ENCODE results near the gene C1QL1.
"Not testable (repeated sequence)": the region's sequence is repeated elsewhere in the genome, so short reads cannot be mapped to it uniquely, and the experiment has no call there.

C1QL1 gene

DNA sequence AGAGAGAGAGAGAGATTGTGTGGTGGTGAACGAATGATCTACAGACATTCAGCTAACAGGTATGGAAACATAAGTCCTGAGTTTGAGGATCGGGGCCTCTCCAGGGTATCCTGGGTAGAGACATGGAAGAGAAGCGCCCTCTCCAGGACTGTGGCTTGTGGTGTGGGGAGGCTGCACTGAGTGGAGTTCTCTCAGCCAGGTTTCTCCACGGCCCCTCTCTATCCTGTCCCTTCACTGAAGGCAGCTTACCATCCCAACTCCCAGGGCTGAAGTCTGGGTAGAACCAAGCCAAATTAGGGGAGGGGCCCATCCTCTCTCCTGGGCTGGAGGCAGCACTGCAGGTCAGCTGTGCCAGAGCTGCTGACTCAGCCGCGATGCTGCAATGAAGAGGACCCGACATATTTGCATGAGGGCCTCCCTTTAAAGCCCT lies 6.2 kb downstream of the C1QL1 start:
- no peak for DNase-seq (ENCODE audit: low spot score)

DNA sequence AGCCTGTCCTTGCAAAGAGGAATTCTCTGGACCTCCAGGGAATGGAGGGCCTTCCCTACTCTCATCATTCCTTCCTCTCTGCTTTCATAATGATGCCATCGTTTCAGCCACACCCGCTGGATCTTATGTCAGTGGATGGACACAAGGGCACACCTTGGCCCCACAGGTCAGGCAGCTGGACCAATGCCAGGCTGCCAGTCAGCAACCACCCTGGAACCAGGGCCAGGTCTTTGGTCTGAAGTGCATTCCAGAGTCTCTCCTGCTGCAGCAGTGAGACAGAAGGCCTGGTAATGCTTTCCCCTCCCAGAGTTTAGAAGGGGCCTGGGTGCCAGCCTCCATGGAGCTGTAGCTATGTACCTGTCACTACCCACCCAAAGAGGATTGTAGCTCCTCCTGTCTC lies 7.4 kb downstream of the C1QL1 start:
- DNase-seq (ENCODE audit: low spot score), result no peak

DNA sequence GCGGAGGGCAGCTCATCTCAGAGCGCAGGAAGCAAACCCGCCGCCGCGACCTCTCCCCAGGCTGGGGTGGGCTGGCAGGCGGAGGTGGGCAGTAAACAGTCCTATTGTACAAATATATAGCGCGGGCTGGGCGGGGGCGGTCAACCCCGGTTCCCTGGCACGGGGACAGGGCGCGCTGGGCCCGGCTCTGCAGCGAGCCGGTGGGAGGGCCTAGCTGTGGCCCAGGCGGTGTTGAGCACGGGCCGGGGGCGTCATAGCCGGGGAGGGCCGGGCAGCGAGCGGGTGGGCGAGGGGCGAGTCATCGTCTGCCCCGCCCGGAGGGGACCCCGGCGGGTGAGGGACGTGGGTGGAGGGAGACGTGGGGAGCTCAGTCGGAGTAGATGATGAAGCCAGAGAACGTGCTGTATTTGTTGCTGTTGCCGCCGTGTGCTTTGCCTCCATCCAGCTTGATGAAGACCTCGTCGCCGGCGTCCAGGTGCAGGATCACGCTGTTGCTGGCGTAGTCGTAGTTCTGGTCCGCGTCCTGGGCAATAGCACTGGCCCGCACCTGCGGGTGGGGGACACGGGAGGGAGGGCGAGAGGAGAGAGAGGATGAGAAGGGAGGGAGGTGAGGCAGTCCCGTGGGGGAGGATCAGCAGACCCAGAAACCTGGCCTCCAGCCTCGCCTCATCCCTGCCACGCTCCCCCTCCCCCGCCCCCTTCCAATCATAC lies 8.1 kb downstream of the C1QL1 start:
- DNase-seq (ENCODE audit: low spot score), result no peak

DNA sequence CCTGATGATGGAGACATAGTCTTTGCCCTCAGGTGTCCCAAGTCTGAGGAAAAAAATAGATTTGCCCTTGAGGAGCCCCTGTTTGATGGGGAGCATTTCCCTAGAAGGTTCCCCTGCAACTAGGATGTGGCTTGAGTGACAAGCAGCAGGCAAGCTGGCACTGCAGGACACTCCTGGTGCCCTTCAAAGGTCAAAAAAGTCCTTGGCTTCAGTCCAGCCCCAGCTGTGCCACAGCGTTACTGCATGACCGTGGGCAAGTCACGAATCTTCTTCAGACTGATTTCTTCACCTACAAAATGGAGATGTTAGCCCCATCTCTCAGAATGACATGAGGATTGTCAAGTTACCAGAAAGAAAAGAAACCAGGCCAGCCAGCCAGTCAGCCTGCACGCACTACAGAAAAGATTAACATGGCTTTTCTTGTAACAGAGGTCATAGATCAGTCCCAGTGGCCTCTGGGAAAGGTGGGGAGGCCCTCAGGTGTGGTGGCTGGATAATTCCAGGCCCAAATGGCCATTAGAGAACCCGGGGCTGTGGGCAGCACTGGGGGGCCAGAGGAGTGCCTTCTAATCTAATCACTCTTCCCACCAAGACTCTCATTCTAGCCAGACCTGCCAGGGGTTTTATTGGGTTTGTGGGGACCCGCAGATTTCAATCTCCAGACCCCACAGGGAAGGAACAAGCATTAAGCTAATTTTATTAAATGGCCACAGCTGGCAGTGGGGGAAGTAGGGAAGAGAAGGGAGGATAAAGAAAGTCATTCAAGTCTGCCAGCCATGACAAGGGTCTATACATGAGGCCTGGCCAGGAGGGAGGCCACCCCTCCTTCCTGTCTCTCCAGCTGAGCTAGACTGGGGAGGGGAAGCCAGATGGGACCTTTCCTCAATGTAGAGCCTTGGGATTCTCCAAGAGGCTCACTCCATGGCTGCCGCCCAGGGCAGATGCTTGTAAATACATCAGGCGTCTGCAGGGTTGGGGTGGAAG lies 10.8 kb downstream of the C1QL1 start:
- no peak for DNase-seq (ENCODE audit: low spot score)

DNA sequence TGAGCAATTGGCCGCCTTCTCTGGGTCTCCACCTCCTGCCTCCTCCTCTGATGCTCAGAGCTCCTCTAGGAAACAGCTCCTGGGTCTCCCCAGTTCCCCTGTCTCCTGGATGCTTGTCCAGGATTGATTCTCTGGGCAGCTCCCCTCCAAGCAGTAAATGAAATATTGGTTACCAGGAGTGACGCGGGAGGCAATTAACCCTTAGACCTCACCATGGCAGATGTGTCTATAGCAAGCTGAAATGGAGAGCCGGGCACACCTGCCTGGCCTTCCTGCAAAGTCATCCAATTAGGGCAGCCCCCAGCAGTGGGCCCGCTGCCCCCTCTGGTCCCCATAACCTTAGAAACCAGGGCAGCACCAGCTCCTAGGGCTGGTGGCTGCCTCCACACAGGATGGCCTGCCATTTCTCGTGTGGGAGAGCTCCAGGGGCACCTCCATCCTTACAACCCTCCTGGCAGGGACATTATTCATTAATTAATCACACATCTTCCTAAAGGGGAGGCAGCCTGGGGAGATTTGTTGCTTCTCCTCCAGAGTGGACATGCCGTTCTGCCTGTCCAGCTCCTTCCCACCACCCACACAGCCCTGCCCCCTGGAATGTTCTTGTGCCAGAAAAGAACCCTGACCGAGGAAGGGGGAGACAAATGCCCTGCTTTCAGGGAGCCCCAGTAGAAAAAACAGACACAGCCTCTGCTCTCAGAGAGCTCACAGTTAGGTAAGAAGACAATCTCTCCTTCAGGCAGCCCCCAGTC lies 12.3 kb downstream of the C1QL1 start:
- no peak for DNase-seq (ENCODE audit: low spot score)

DNA sequence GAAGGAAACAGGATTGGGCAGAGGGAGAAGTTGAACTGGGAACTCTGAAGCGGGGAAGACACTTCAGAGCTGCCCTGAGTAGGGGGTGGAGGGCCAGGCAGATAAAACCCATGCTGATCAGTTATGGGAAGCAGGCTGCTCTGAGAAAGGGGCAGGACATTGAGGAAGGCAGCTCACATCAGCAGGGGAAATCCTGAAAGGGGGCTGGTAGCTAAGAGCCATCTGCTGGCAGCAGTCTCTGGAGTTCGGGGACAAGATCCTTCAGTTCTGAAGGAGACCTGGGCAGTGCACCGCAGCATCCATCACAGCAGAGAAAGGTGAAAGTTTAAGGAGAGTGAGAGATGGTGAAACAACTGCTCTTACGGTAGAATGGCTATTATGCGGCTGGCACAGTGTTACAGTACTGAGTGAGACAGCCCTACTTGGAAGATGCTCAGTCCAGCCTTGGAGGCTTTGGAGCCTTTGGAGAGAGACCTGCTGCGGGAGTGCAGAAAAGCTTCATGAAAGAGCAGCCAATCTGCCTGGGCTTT lies 15.1 kb downstream of the C1QL1 start:
- DNase-seq (ENCODE audit: low spot score), result no peak

DNA sequence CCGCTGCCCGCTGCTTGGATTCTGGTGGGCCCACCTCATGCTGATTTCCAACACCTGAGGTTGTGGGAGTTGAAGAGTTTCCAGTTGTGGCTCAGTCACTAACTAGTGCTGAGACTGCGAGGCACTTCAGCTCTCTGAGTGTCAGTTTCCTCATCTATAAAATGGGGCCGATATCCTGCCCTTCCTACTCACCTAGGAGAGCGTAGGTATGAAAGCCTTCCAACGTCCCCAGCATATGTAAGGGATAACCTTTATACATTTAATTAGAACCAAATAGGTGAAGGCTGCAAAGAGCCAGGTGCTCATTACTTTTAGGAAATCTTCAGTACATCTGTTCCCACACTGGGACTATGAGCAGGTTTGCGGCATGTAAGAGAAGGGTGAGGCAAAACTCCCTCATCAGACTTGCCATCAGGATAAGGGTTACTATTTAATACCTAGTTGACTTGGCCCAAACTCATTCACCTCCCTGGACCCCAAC lies 19.7 kb downstream of the C1QL1 start:
- no peak for DNase-seq (ENCODE audit: low spot score)

DNA sequence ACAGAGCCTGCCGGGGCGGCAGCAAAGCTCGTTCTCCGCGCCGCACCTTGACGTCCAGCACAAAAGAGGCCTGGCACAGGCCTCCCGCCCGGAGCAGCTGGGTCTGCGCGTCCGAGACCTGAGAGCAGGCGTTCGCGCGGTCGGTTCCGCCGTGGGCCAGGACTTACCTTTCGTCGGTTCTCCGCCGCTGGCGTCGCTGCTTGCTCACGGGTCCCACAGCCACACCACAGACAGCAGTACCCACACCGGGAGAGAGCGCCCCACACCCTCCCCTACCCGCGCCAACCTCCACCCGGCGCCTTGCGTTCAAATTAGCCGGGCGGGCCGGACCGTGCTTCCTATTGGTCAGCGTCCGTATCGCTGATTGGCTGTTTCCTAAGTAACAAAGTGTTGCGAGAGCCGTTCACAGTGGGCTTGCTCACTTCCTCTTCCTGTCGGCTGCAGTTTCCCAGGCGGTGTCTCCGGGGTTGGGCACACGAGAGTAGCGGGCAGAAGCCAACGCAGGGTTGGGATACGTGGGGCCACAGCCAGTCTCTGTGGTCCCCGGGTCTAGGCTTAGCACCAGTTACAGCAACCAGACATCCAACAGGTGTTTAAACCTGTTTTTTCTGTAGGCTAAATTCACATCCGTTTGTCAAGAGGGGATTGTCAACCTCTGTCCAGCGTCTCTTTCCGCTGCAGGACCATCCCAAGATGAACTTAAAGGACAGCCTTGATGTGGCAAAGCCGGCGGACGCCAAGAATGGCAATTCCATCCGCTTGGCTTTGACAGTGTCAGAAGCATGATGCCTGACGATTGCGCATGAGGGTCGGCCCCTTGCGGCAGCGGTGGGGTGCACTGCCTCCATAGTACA lies 20.4 kb downstream of the C1QL1 start, which contains the start of gene KIF18B:
KIF18B (minus strand) TSS at position 313 of the 854 bp plus-strand sequence. CDS start 11,429 bp downstream, outside the sequence.
- DNase-seq (ENCODE audit: low spot score), result peak; percentile 99

DNA sequence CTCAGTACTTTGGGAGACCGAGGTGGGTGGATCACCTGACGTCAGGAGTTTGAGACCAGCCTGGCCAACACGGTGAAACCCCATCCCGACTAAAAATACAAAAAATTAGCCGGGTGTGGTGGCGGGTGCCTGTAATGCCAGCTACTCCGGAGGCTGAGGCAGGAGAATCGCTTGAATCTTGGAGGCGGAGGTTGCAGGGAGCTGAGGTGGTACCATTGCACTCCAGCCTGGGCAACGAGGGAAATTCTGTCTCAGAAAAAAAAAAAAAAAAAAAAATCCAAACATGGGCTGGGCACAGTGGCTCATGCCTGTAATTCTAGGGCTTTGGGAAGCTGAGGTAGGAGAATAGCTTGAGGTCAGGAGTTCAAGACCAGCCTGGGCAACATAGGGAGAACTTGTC lies 22.5 kb downstream of the C1QL1 start:
- not testable (repeated sequence) for DNase-seq (ENCODE audit: low spot score)

DNA sequence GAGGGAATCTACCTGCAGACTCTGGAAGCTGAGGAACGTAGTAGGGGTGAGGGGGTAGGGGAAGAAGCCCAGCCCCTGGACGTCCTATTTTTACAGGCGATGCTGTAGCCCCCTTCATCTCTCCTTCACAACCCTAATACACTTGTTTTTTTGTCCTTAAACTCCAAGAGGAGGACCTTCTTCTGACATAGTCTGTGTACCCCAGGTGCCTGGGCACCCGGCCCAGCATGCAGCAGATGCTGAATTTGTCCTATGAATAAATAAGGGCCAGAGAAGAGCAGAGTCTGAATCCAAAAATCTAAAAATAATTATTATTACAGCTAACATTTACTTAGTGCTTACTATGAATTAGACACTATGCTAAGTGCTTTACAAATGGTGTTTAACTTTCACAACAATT lies 25.6 kb downstream of the C1QL1 start:
- no peak for DNase-seq (ENCODE audit: low spot score)

DNA sequence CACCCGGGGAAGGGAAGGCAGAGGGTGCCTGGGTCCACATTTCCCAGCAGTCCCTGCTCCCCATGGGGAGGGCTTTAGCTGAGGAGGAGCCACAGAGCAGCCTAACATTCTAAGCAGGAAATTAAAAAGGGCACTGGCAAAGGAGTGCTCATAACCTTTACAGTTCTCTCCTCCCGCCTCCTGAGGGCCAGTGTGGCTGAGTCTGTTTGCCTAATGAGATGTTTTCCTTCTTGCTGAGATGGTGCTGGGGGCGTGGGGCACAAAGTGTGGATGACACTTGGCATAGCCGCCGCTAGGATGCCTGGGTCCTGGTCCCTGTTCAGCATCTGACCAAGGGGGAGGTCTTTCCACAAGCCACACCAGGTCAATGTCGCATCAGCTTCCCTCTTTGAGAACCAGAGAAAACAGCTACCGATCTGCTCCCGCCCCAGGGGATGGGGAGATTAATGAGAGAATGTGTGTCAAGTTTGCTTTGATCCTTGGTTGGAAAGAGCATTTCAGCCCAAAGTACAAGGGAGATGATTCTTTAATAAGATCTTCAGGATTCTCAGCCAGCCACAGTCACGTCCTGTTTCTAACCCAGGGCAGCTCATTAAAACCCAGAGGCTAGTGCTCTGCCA lies 26.3 kb downstream of the C1QL1 start:
- DNase-seq (ENCODE audit: low spot score), result no peak

DNA sequence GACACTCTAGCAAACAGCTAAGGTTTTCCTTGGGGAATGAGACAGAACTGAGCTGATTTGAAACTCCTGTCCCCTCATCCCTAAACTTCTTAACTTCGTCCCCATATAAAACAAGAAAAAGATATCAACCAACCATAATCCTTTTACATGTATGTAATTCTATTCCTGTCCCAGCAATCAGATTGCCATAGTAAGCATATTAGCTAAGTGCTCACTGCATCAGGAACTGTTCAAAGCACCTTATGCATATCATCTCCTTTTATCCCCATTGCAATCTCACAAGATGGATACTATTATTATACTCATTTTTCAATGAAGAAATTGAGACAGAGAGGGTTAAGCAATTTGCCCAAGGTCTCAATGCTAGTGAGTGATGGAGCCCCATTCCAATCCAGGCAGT lies 27.3 kb downstream of the C1QL1 start:
- DNase-seq (ENCODE audit: low spot score), result no peak

DNA sequence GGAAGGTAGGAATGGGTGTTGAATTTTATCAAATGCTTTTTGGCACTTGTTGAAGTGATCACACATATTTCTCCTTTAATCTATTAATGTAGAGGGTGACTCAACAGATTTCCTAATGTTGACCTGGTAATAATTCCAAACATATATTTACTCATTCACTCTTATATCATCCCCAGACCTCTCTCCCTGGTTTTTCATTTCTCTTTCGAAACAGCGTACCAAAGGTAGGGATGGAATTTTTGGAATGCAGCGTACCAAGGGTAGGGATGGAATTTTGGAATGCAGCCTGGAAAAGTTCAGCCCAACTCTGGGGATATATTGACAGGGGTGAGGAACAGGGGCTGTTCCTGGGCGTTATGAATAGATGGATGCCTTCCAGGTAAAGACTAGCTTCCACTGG lies 27.8 kb downstream of the C1QL1 start:
- DNase-seq (ENCODE audit: low spot score), result no peak

DNA sequence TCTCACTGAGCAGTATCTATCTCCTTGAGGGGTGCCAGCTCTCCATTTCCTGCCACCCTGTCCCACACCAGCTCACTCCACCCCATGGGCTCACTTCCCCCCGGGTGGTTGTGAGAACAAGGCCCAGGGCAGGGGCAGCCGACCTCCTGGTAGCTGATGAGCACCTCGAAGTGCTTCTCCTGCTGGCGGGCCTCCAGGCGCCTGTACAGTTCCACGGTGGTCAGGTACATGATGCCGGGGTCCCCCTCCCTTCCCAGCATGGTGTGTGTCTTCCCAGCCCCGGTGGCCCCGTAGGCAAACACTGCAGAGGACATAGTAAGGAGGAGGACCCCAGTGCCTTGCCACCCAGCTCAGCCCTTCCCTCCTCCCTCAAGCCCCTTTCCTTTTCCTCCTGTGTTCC lies 33.0 kb downstream of the C1QL1 start:
- no peak for DNase-seq (ENCODE audit: low spot score)

DNA sequence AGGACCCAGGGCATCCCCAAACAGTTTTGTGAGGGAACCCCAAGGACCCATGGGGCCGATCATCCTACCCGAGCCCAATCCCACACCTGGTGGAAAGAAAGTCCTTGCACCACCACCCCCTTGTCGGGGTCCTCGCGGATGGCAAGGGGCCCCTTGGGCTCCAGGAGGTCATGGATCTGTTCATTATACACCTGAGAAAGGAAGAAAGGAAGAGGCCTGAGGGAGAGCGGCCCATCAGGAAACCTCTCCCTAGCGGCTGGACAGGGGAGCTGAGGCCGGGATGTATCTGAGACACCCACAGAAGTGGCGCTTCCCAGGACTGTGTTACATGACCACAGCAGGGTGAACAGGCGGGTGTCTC lies 33.4 kb downstream of the C1QL1 start:
- no peak for DNase-seq (ENCODE audit: low spot score)

DNA sequence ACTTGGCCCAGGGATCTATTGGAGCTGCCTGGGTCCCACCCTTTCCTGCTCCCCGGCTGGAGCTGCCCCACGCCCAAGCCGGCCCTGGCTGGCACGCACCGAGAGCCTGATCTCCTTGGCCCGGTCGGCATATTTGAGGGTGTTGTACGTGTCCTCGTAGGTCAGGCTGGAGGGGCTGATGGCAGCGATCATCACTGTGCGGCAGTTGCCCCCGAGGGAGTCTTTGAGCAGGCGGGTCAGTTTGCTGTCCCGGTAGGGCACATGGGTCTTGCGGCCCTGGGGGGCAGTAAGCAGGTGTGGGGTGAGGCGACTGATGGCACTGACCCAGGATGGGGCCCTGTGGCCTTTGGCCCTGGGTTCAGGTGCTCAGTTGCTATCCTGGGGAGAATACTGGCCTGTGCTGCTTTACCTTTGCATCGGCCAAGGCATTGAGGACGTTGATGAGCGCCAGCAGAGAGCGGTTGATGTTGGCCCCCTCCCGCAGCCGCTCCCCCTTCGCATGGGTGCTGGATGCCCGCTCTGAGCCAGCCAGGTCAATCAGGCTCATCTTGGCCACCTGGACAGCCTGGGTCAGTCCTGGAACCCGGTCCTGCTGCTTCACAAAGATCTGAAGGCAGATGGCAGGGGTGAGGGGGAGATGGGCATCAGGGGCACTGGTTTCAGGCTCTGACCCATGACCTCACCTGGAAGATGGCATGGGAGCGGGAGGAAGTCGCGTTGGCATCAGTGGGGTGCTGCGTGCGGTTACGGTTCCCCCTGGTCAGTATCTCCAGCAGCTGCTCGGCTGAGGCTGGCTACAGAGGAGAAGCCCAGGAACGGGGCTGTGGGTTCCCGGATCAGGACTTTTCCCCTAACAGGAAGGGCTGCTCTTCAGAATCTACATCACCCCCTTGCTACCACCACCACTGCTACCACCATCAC lies 34.0 kb downstream of the C1QL1 start:
- DNase-seq (ENCODE audit: low spot score), result no peak

DNA sequence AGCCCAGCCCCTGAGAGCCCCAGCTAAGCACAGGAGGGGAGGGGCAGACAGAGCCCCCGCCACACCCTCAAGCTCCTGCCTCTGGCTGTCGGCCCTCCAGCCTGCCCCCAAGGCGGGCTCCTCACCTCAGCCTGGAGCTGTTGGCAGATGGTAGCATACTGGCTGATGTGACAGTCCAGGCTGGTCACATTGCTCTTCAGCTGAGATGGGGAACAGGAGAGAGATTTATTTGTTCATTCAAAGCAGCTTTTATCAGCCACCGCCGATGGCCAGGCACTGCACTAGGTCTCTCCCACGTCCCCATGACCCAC lies 35.4 kb downstream of the C1QL1 start:
- DNase-seq (ENCODE audit: low spot score), result no peak

DNA sequence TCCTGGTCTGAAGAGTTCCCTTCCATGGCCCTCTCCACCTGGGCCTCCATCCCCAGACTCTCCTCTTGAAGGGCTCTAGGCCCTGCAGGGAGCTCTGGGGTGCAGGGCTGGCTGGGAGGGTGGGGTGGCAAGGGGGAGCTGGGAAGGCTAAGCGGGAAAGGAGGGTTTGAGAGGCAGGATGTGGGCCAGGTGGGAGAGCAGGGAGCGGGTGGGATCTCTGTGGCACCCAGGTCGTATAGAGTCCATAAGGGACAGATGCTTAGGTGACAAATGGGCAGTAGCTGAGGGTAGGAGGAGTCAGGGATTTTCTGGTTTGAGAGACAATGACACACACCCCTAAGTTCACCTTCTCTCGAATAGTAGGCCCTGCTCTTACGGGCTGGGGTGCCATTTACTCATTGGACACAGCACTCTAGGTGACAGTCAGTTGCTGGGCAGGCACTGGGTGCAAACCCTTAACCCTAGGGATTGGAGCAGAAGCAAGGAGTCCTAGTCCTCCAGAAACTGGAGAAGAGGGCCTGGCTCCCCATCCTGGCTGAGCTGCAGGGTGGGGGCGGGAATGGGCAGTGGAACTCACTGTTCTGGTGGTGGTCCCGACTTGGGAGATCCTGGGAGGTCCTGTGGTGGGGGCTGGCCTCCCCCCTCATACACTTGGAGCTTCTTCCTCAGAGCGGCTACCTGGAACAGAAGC lies 35.9 kb downstream of the C1QL1 start:
- DNase-seq (ENCODE audit: low spot score), result no peak

DNA sequence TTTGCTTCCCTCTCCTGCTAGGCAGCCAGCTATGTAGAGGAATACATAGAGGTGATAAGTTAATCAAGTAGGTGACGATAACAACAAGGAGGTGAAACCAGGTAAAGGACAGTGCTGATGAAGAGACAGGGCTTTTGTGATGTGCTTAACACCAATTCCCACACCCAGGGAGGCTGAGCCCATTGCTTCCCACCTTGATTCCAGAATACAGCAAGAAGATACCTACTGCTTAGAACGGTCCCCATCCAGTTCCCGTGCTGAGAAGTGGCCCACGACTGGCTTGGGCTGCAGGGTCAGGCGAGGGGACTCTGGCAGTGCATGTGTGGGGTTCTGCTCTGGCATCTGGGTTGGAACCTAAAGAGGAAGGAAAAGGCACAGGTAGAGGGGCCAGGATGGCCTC lies 36.7 kb downstream of the C1QL1 start:
- DNase-seq (ENCODE audit: low spot score), result no peak
